HK-2 (cell line): ENCODE measurements around the gene CCDC195.
"Not testable (repeated sequence)": the region's sequence is repeated elsewhere in the genome, so short reads cannot be mapped to it uniquely, and the experiment has no call there.

Source experiments
- DNase-seq: peaks from one replicate; pipeline ENCODE4 v3.0.0-alpha.2; 2018; ENCODE audit not compliant: unreplicated experiment

Gene CCDC195

DNA sequence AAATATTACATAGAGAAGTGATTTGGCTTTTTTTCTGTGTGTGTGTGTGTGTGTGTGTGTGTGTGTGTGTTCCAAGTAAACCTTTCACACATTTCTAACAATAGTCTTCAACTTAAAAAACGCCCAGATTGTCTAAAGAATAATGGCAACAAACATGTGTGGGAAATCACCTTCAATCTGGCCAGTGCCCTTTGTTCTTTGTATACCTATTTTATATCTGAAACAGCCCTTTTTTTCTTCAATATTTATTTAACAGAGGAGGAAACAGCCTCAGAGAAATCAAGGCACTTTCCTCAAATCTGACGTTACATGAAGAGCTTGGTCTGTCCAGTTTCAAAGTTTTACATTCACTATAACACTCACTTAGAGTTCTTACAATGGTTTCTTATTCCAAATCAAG lies 25.3 kb downstream of the CCDC195 start:
- no peak for DNase-seq

DNA sequence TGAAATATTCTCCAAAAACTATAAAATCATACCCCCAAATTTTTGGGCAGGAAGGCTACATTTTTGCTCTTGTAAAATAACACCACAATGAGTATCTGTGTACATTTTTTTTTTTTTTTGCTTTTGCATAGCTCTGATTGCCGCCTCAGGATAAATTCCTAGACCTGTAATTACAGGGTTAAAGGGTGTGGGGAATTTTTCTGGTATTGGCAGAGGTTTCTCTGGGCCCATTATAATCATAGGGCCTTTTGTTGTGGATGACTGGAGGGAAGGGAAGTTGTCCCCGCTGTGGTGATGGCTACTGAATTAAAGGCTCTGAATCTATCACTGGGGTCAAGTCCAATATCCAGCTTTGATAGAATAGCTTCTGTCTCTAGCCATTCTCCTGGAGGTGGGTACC lies 26.6 kb downstream of the CCDC195 start:
- no peak for DNase-seq

GRCh38 chr2:224688997-224689396 lies 27.2 kb downstream of the CCDC195 start:
- DNase-seq: no peak

DNA sequence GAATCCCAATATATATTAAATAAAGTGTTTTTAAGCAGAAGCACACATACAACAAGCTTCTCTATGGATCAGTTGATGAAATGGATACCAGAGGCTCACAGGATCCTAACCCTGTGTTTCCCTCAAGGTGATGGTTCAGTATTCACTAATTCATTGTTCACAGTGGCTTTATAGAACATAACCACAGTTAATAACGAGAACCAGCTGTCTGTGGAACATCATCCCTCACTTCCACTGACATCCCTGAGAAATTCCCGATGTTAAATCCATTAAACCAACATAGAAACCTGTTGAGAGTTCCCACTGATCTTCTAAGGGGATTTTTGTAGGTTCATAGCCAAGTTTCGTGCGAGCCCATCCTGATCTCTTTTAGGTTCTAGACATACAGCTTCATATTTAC lies 29.0 kb downstream of the CCDC195 start:
- DNase-seq: no peak

- DNase-seq: no peak
These were observed 31.0 kb downstream of the CCDC195 start for GRCh38 chr2:224685121-224685520.

DNA sequence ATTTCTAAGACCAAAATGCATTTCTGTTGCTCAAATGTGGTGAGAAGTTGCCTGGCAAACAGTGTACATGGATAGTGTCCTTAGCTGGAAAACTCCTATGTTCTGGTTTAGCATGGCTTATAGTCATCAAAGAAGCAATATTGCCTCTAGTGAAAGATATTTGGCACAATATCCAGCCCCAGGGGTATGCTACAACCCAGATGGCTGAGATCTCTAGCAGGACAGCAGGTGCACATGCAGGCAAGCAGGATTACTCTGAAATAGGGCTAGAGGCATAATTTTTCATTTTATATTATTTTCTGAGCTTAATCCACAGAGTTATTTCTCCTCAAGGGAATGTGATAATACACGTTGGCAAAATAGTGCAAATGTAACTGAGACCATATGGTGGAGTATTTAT lies 34.0 kb downstream of the CCDC195 start:
- DNase-seq: no peak

GRCh38 chr2:224671731-224672130 lies 44.4 kb downstream of the CCDC195 start:
- DNase-seq: no peak

DNA sequence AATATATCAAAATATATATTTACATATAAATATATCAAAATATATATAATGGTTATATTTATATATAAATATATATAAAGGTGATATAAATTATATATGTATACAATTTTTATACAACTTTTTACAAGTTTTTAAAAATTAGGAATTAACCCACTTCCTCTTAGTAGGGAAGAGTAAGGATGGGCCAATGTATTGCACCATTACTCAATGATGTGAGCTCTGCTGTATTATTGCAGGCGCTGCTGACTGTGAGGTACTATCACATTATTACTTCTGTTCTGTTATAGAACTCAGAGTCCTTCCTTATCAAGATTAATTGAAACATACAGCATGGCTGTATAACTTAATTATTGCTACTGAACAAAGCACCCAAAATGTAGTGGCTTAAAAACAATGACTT lies 46.0 kb downstream of the CCDC195 start:
- DNase-seq: no peak

- no peak for DNase-seq
These were observed 46.7 kb downstream of the CCDC195 start for GRCh38 chr2:224669449-224669848.

DNA sequence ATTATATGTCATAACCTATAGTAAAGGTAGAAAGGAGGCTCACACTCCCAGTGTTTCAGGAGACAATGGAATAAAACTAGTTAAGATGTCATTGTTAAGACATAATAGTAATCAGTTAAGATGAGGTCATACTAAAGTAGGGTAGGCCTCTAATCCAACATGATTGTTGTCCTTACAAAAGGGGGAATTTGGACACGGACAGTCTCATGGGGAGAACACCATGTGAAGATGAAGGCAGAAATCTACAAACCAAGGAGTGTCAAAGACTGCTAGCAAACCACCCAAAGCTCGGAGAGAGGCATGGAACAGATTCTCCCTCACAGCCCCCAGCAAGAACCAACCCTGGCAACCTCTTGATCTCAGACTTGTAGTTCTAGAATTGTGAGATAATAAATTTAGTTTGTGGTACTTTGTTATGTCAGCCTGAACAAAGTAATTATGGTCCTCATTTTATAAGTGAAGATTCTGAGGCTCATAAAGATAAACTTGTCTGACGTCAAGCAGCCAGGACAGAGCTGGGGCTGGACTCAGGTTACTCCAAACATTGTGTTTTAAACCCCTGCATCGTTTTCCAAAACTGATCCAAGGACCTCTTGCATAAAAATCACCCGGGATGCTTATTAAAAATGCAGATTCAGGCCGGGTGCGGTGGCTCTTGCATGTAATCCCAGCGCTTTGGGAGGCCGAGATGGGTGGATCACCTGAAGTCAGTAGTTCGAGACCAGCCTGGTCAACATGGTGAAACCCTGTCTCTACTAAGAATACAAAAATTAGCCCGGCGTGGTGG lies 47.8 kb downstream of the CCDC195 start:
- DNase-seq: no peak

- no peak for DNase-seq
These were observed 49.1 kb downstream of the CCDC195 start for GRCh38 chr2:224666951-224667553.

GRCh38 chr2:224663322-224663721 lies 52.8 kb downstream of the CCDC195 start:
- not testable (repeated sequence) for DNase-seq

DNA sequence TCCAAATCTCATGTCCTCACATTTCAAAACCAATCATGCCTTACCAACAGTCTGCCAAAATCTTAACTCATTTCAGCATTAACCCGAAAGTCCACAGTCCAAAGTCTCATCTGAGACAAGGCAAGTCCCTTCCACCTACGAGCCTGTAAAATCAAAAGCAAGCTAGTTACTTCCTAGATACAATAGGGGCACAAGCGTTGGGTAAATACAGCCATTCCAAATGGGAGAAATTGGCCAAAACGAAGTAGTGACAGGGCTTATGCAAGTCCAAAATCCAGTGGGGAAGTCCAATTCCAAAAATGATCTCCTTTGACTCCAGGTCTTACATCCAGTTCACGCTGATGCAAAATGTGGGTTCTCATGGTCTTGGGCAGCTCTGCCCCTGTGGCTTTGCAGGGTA lies 54.5 kb downstream of the CCDC195 start:
- DNase-seq: not testable (repeated sequence)

- no peak for DNase-seq
These were observed 56.5 kb downstream of the CCDC195 start for GRCh38 chr2:224659714-224660113.

DNA sequence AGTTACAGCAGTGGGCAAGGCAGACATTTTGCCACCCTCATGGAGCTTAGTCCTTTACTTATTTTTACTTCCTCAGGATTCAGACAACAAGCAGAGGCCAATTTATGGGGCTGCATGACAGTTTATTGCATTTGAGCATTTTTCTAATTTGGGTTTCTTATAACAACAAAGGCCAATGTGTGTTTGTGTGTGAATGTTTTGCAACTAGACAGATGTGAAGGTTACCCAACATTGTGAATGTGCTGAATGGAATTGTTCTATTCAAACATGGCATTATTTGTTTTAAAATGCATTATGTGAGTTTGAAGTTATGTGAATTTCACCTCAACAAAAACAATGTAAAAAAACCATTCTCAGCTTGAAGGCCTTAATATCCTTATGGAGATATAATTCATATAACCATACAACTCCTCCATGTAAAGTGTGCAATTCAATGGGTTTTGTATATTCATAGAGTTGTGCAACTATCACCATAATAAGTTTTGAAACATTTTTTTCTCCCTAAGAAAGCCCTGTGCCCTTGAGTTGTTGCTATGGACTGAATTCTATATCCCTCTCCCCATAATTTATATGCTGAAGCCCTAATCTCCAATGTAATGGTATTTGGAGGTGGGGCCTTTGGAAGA lies 57.3 kb downstream of the CCDC195 start:
- no peak for DNase-seq

DNA sequence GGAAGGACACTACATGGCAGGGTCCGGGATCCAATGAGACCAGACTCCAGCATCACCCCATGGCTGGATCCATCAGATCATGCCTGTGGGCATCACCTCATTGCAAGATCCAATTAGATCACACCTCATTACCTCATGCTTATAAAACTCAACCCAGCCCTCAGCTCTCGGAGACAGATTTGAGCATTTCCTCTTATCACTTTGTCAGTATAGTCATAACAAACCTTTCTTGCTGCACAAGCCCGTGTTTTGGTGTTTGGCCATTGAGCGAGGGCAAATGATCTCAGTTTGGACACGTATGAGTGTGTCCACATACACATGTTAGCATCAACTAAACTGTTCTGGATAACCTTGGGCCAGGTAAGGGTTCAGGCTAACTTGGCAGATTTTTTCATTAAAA lies 58.8 kb downstream of the CCDC195 start:
- no peak for DNase-seq

- DNase-seq: no peak
These were observed 61.1 kb downstream of the CCDC195 start for GRCh38 chr2:224655006-224655537.
